Measurements from ENCODE around the gene SYPL1. TPM values are rescaled to one million over a fixed set of nuclear protein-coding genes. Genes with fewer than 3 reads are reported as not detected.

The SYPL1 gene
- total and polyA plus RNA-seq, 9 of the 15 experiments (the other 6 are each of a cell fraction or from before 2014, with no cell fraction given) = 23.8 to 214 (median 70.2) TPM

- TF ChIP-seq COPS2 (conservative IDR thresholded peaks at IDR 0.05) (no peak), ZMIZ1 (IDR thresholded peaks at IDR 0.05; ENCODE audit: low read depth in 2 of 2, low read length in 2 of 2) (peak in 1 of 2 experiments; percentile 97; a peak in 2 of 4 replicates), HINFP (tag; conservative IDR thresholded peaks at IDR 0.05; ENCODE audit: low read depth) (no peak), CTCFL (IDR thresholded peaks at IDR 0.05; ENCODE audit: borderline replicate concordance, insufficient read depth, low read depth, low read length, poor library complexity, severe bottlenecking) (no peak), CUX1 (CRISPR knock-in tag; IDR thresholded peaks at IDR 0.05) (peak; percentile 86), BRD9 (IDR thresholded peaks at IDR 0.05; ENCODE audit: low read depth, partially characterized antibody) (no peak), HLTF (IDR thresholded peaks at IDR 0.05) (0 out of 2 replicates have a peak, but pooled peaks have one; percentile 25), ETV1 (tag; conservative IDR thresholded peaks at IDR 0.05; ENCODE audit: low read depth) (peak; percentile 72), POLR2AphosphoS2 (IDR thresholded peaks at IDR 0.05; ENCODE audit: low read length) (no peak), CBX2 (IDR thresholded peaks at IDR 0.05; ENCODE audit: insufficient read depth, low read length, poor library complexity, severe bottlenecking) (no peak), THRAP3 (IDR thresholded peaks at IDR 0.05; ENCODE audit: borderline replicate concordance) (no peak), SMARCB1 (IDR thresholded peaks at IDR 0.05; ENCODE audit: insufficient read length, low read depth) (no peak), ZNF3 (CRISPR knock-in tag; IDR thresholded peaks at IDR 0.05) (no peak), ZNF354B (CRISPR knock-in tag; IDR thresholded peaks at IDR 0.05) (no peak), FUS (optimal IDR thresholded peaks at IDR 0.05; ENCODE audit: low read depth, low read length) (no peak)
These were observed 40.0 kb downstream of the SYPL1 start (continued) for GRCh38 chr7:106071999-106072714.

Data from K562 (cell line).